HFF-Myc (cell line): ENCODE measurements around the gene TBXAS1.

Source experiments
- DNase-seq: peaks from one replicate; pipeline ENCODE4 v3.0.0-alpha.2; 2011; ENCODE audit warnings: low read depth; ENCODE audit errors: extremely low read depth
- H3K4me3 ChIP-seq: replicated peaks from 2 replicates; pipeline ENCODE4 v1.5.1; 2011; ENCODE audit warnings: low read depth, mild to moderate bottlenecking, control low read depth, low read length
- CTCF ChIP-seq: IDR thresholded peaks from 2 replicates; pipeline ENCODE4 v1.5.1; 2012; ENCODE audit warnings: mild to moderate bottlenecking, low read depth, low read length, control low read depth; ENCODE audit errors: missing control alignments

Gene TBXAS1

DNA sequence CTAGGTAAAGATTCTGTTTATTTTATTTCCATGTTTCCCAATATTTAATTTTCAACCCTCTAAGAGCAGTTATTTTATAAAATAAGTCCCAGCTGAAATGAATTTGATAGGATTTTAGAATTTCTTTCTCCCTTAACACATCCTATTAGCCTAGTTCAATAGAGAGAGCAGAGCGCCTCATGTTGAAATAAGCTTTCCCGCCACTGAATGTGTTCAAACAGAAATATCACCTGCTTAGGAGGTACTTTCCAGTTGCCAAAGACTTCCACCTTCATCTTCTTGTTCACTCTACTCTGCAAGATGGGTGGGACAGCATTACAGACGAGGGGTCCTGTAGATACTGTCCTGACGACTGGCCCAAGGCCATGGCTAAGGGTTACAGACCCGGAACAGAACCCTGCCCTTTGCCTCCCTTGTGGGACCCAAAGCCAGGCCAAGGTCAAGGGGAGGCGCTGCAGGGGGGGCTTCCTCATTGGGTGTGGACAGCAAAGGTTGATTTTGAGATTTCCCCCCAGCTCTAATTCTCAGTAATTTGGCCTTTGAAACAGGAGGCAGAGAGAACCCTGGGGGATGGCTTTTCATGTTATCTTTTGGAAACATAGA, 171.7 kb downstream of the TBXAS1 start:
- TF ChIP-seq CTCF, result no peak
- DNase-seq, result no peak
- H3K4me3 ChIP-seq, result no peak overlapping the region

- peak; percentile 52 for TF ChIP-seq CTCF
- peak; percentile 17 for DNase-seq
- no peak overlapping the region for H3K4me3 ChIP-seq
These were observed 174.9 kb downstream of the TBXAS1 start for GRCh38 chr7:140003913-140004382.

DNA sequence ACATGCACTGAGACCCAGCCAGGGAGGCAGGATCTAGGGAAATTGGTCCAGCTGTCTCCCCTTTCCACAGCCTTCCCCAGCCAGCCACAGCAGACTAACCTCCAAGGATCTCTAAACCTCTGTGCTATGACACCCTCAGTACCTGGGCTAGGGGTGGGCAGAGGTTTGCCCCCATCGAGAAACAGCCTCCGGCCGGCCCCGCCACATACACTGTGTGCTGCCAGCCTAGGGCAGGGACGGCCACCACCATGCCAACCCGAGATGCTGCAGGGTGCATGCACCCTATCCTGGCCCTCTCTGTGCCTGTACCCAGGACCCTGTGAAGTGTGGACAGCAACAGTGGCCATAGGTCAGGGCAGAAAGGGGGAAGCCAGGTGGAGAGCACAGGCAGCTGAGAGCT, 175.6 kb downstream of the TBXAS1 start:
- H3K4me3 ChIP-seq, result no peak overlapping the region
- no peak for DNase-seq
- TF ChIP-seq CTCF, result no peak

GRCh38 chr7:140005341-140005740, 176.3 kb downstream of the TBXAS1 start:
- no peak for TF ChIP-seq CTCF
- H3K4me3 ChIP-seq, result no peak overlapping the region
- no peak for DNase-seq

GRCh38 chr7:140005754-140006503, 176.9 kb downstream of the TBXAS1 start:
- DNase-seq, result no peak
- H3K4me3 ChIP-seq, result no peak overlapping the region
- peak; percentile 43 for TF ChIP-seq CTCF

GRCh38 chr7:140006600-140006999, 177.5 kb downstream of the TBXAS1 start:
- H3K4me3 ChIP-seq, result no peak overlapping the region
- TF ChIP-seq CTCF, result no peak
- no peak for DNase-seq
